HG02759 (cell line): ENCODE results near the gene CAMK2B.

Source experiments
- ATAC-seq: cut with Tn5 transposase; IDR thresholded peaks from one replicate; pipeline ENCODE4 v1.9.1; 2021; ENCODE audit warnings: mild to moderate bottlenecking, moderate library complexity; ENCODE audit not compliant: unreplicated experiment

CAMK2B gene

GRCh38 chr7:44196450-44196872 lies 128.9 kb downstream of the CAMK2B start:
- ATAC-seq, result no peak

GRCh38 chr7:44195889-44196288 lies 129.5 kb downstream of the CAMK2B start:
- ATAC-seq, result no peak

GRCh38 chr7:44194562-44195145 lies 130.7 kb downstream of the CAMK2B start:
- no peak for ATAC-seq

GRCh38 chr7:44194069-44194468 lies 131.3 kb downstream of the CAMK2B start:
- ATAC-seq, result no peak

- ATAC-seq, result no peak
Measured at GRCh38 chr7:44193011-44193802, 132.2 kb downstream of the CAMK2B start.

GRCh38 chr7:44191171-44191570 lies 134.2 kb downstream of the CAMK2B start:
- no peak for ATAC-seq

- no peak for ATAC-seq
Measured at GRCh38 chr7:44189993-44190872, 135.2 kb downstream of the CAMK2B start.

GRCh38 chr7:44189286-44189992 lies 136.0 kb downstream of the CAMK2B start, which contains the start of gene GCK:
TSS of gene GCK (minus strand) at chr7:44189439. CDS start at chr7:44188953, 486 bp downstream.
- no peak for ATAC-seq

- no peak for ATAC-seq
Measured at GRCh38 chr7:44188480-44189225, 136.7 kb downstream of the CAMK2B start.

GRCh38 chr7:44187636-44188416 lies 137.6 kb downstream of the CAMK2B start:
- ATAC-seq, result no peak

GRCh38 chr7:44186736-44187135 lies 138.7 kb downstream of the CAMK2B start:
- no peak for ATAC-seq

GRCh38 chr7:44185729-44186128 lies 139.7 kb downstream of the CAMK2B start:
- no peak for ATAC-seq

- ATAC-seq, result no peak
Measured at GRCh38 chr7:44184873-44185446, 140.4 kb downstream of the CAMK2B start.

- no peak for ATAC-seq
Measured at GRCh38 chr7:44184206-44184872, 141.1 kb downstream of the CAMK2B start.

GRCh38 chr7:44183386-44183785 lies 142.0 kb downstream of the CAMK2B start:
- ATAC-seq, result no peak

GRCh38 chr7:44182827-44183226 lies 142.6 kb downstream of the CAMK2B start:
- no peak for ATAC-seq

- ATAC-seq, result no peak
Measured at GRCh38 chr7:44180631-44181030, 144.8 kb downstream of the CAMK2B start.

GRCh38 chr7:44177570-44178131 lies 147.7 kb downstream of the CAMK2B start:
- no peak for ATAC-seq
